Activated B cell treated with CpG ODN at 0.5 μM for 24 hours (primary cell): ENCODE results near the gene ALDH6A1. TPM values are rescaled to one million over a fixed set of nuclear protein-coding genes. Genes with fewer than 3 reads are reported as not detected.

Source experiments
- ATAC-seq: fragments of 200-7000 bp; cut with Tn5 transposase; one replicate; pipeline ENCODE4 v1.10.0; 2021; ENCODE audit warnings: low read depth, mild to moderate bottlenecking, moderate library complexity
- CTCF ChIA-PET: fragments of 350-600 bp; sonication (Branson Sonifier 250); formaldehyde crosslinking; loops from one replicate; lab custom pipeline; 2021; ENCODE audit warnings: antibody characterized with exemption; lab: Charles Lee
- POLR2A ChIA-PET: fragments of 350-600 bp; sonication (Branson Sonifier 250); formaldehyde crosslinking; loops from one replicate; lab custom pipeline; 2021; ENCODE audit warnings: antibody characterized with exemption; lab: Charles Lee
- DNase-seq: peaks from one replicate; pipeline ENCODE4 v3.0.0; 2022
- H3K27ac Mint-ChIP-seq: one replicate; pipeline ENCODE4 v1.8.0; 2020; ENCODE audit warnings: mixed read lengths
- H3K27me3 Mint-ChIP-seq: one replicate; pipeline ENCODE4 v1.8.0; 2021; ENCODE audit warnings: mixed read lengths
- H3K36me3 Mint-ChIP-seq: one replicate; pipeline ENCODE4 v1.8.0; 2021; ENCODE audit warnings: low read depth, mixed read lengths
- H3K4me1 Mint-ChIP-seq: one replicate; pipeline ENCODE4 v1.8.0; 2021; ENCODE audit warnings: mixed read lengths
- H3K4me3 Mint-ChIP-seq: one replicate; pipeline ENCODE4 v1.8.0; 2020; ENCODE audit warnings: mild to moderate bottlenecking, mixed read lengths
- H3K9me3 Mint-ChIP-seq: one replicate; pipeline ENCODE4 v1.8.0; 2020; ENCODE audit warnings: mixed read lengths
- CTCF ChIP-seq: fragments of 200-600 bp; IDR thresholded peaks from one replicate; pipeline ENCODE4 v1.8.0; 2022; ENCODE audit warnings: antibody characterized with exemption, mild to moderate bottlenecking
- intact Hi-C: fragments of 100-400 bp; cut with micrococcal nuclease; formaldehyde crosslinking; loops from one replicate; pipeline ENCODE4 v1.15.1; 2024
- total RNA-seq: library from RNA; stranded (reverse); gene quantifications from 2 replicates; pipeline ENCODE4 v1.2.3, GENCODE V29; 2022

ALDH6A1 gene
- total RNA-seq, 1 donor from 2014 or later: 11.5 TPM

GRCh38 chr14:74008843-74009499 lies 75.3 kb downstream of the ALDH6A1 start:
- H3K36me3 Mint-ChIP-seq: peaks cover 29% of the 10 kb centered on the region
- no peaks in the 10 kb centered on the region for H3K9me3 Mint-ChIP-seq
- H3K4me3 Mint-ChIP-seq: no peak overlapping the region
- no peaks in the 10 kb centered on the region for H3K27me3 Mint-ChIP-seq
- ChIA-PET POLR2A (no interaction called here), CTCF (no interaction called here)
- intact Hi-C loops: no loop called here
- ATAC-seq (no peak), DNase-seq (no peak)
- no peak for TF ChIP-seq CTCF
- no peak overlapping the region for H3K27ac Mint-ChIP-seq
- H3K4me1 Mint-ChIP-seq: no peaks in the 10 kb centered on the region

Other genes starting within 250 kb of the ALDH6A1 start
- 4.6 and 4.8 TPM in 2 replicates for gene PTGR2, start 232.6 kb downstream of the ALDH6A1 start, total RNA-seq
- gene ZNF410, start 197.6 kb downstream of the ALDH6A1 start, total RNA-seq: 58.4 and 64.7 TPM in 2 replicates
- gene FAM161B, start 134.4 kb downstream of the ALDH6A1 start, total RNA-seq: 2.3 TPM in 2 replicates
- gene COQ6, start 134.2 kb downstream of the ALDH6A1 start, total RNA-seq: 23.0 and 30.7 TPM in 2 replicates
- gene ENTPD5, start 65.2 kb downstream of the ALDH6A1 start, total RNA-seq: 9.3 and 10.4 TPM in 2 replicates
- gene BBOF1, start 65.1 kb downstream of the ALDH6A1 start, total RNA-seq: 1.6 and 2.2 TPM in 2 replicates
- 7.6 and 12.4 TPM in 2 replicates for gene LIN52, start 503 bp upstream of the ALDH6A1 start, total RNA-seq
- gene VSX2, start 155.0 kb upstream of the ALDH6A1 start, total RNA-seq: not detected in 2 replicates
- 58.2 and 78.4 TPM in 2 replicates for gene ABCD4, start 218.5 kb upstream of the ALDH6A1 start, total RNA-seq